RWPE1 (cell line): Measurements from ENCODE around the gene PARP3.
A peak's percentile ranks its signal among the peaks of the same experiment; 100 is the strongest.
"Not testable (repeated sequence)": the region's sequence is repeated elsewhere in the genome, so short reads cannot be mapped to it uniquely, and the experiment has no call there.

ENCODE experiments used
- CTCF ChIA-PET: fragments of 350-600 bp; sonication (Branson Sonifier 250); formaldehyde crosslinking; extraction: SDS; loops from one replicate; lab custom pipeline; 2021; lab: Yijun Ruan, JAX
- POLR2A ChIA-PET: fragments of 400-600 bp; formaldehyde crosslinking; extraction: SDS; loops from one replicate; lab custom pipeline; 2020; ENCODE audit warnings: antibody characterized with exemption; ENCODE audit not compliant: low non-redundant PET; lab: Yijun Ruan, JAX
- DNase-seq: peaks from one replicate; pipeline ENCODE4 v3.0.0; 2012; ENCODE audit warnings: low spot score
- H3K27ac ChIP-seq: fragments of 450-650 bp; 2 replicates; pipeline ENCODE4 v1.5.1; 2017
- TF ChIP-seq, protein P1 (sequence below): fragments of 450-650 bp; conservative IDR thresholded peaks from 2 replicates; pipeline ENCODE4 v1.5.1; 2017; ENCODE audit warnings: low read depth, mild to moderate bottlenecking

Gene PARP3

GRCh38 chr3:51987568-51987967 lies 45.4 kb downstream of the PARP3 start:
- DNase-seq = no peak
- H3K27ac ChIP-seq = peak overlapping the region; percentile 98
- ChIA-PET CTCF (no interaction called here), POLR2A (no interaction called here)
- TF ChIP-seq, protein P1, sequence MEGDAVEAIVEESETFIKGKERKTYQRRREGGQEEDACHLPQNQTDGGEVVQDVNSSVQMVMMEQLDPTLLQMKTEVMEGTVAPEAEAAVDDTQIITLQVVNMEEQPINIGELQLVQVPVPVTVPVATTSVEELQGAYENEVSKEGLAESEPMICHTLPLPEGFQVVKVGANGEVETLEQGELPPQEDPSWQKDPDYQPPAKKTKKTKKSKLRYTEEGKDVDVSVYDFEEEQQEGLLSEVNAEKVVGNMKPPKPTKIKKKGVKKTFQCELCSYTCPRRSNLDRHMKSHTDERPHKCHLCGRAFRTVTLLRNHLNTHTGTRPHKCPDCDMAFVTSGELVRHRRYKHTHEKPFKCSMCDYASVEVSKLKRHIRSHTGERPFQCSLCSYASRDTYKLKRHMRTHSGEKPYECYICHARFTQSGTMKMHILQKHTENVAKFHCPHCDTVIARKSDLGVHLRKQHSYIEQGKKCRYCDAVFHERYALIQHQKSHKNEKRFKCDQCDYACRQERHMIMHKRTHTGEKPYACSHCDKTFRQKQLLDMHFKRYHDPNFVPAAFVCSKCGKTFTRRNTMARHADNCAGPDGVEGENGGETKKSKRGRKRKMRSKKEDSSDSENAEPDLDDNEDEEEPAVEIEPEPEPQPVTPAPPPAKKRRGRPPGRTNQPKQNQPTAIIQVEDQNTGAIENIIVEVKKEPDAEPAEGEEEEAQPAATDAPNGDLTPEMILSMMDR = no peak

GRCh38 chr3:51988286-51989146 lies 46.4 kb downstream of the PARP3 start:
- CTCF ChIA-PET = no interaction called here
- TF ChIP-seq, protein P1 = no peak
- H3K27ac ChIP-seq = peak overlapping the region; percentile 98
- DNase-seq = no peak
- POLR2A ChIA-PET = no interaction called here

- DNase-seq, POLR2A ChIA-PET: not testable (repeated sequence)
- CTCF ChIA-PET = interaction anchor here (0.6 kb wide), 1 partner anchor 25 kb away, joined by 3 read pairs; no protein-coding TSS in a partner anchor
- peak overlapping the region; percentile 98 for H3K27ac ChIP-seq
Measured at GRCh38 chr3:51990501-51990971, 48.4 kb downstream of the PARP3 start.

DNA sequence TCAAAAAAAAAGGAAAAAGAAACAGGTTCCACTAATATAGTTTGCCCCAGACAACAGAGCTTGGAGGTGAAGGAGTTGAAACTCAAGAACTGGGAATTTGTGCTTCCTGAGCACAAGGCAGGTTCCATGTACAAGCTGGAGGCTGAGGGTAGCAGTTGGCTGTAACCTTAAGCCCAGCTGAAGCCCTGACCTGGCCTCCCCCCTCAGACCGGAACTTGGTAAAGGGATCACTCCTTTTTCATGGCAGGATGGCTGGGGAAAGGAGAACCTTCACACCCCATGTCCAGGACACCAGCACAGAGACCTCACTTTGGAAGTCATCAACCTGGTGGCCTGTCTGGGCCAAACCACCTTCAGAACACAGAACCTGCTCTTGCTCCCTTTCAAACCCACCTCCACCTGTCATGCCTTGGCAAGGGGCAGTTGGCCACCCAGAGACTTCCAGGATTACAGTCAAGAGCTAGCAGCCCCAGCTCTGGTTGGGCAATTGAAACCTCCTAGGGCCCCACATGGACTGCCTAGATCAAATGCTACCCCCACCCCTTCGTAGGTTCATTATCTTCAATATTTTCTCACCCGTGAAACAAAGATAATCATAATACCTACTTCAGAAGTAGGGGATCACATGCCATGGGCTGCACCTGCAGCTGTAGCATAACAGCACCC lies 50.0 kb downstream of the PARP3 start:
- H3K27ac ChIP-seq = peak overlapping the region; percentile 98
- CTCF ChIA-PET = interaction anchor here (0.6 kb wide), 1 partner anchor 64 kb away, joined by 3 read pairs; no protein-coding TSS in a partner anchor
- DNase-seq = no peak
- TF ChIP-seq, protein P1 = no peak
- POLR2A ChIA-PET = interaction anchor here (0.7 to 1.3 kb wide), 2 partner anchors 9 to 57 kb away, joined by 3 to 5 read pairs; partner anchors contain the start of gene ACY1

DNA sequence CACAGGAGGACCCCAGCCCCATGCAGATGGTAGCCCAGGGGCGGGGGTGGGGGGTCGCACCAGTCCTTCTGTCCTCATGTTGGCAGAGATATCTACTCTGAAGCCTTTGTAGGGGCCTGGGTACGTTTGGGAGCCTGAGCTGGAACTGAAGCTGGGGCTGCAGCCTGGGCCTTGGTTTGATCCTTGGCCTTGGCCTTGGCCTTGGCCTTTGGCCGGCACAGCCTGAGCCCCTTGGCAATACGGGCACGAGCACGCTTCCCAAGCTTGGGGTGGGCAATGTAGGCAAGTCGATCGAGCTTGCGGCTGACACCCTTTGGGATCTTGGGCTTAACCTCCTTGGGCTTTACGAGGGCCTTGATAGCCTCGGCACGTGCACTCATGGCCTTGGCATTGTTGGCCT lies 51.5 kb downstream of the PARP3 start:
- H3K27ac ChIP-seq = peak overlapping the region; percentile 98
- CTCF ChIA-PET, DNase-seq, POLR2A ChIA-PET: not testable (repeated sequence)

- POLR2A ChIA-PET = no interaction called here
- CTCF ChIA-PET = no interaction called here
- TF ChIP-seq, protein P1 = no peak
- no peak for DNase-seq
- peak overlapping the region; percentile 98 for H3K27ac ChIP-seq
Measured at GRCh38 chr3:51994530-51994929, 52.4 kb downstream of the PARP3 start.

DNA sequence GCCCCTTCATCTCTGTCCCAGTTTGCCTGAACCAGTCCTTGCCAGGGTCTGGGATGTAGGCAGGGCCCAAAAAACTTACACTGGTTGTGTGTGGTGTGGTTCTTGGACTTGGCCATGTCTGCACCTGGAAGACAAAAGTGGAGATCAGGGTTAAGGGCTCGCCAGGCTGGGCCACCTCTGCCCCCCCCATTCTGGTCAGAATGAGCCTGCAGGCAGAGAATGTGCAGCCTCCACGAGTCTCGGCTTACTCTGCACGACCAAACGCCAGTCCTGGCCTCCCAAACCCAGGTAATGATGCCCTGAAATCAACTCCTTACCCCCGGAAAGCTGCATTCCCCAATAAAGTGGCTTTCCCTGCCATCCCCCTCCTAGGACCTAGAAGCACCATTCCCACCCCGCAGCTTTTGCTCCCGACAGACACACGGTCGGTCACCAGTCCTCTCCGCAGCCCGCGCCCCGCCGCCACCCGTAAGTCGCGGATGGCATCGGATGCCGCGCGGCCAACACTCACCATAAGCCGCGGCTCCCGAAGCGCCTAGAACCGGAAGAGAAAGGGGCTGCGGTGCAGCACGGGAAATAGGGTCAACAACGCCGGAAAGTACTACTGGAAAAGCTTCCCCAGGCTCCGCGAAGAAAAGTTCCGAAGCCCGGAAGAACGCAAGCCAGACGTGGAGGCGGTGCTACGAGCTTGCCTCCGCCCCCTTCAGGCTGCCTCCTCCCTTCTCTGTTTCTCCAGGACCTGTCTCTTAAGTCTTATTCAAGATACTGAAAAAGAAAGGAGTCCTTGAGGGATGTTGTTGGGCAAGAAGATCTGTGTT lies 53.4 kb downstream of the PARP3 start, which contains the start of gene RPL29:
RPL29 (minus strand) TSS at position 550 of the 818 bp plus-strand sequence; CDS start at position 116, 434 bp downstream.
- peak within 1 kb of the TSS; percentile 98 for H3K27ac ChIP-seq
- ChIA-PET CTCF (interaction anchor here (0.6 kb wide), 1 partner anchor 344 kb away, joined by 3 read pairs; no protein-coding TSS in a partner anchor), POLR2A (interaction anchor here (0.5 to 0.9 kb wide), 3 partner anchors 10 to 153 kb away, joined by 3 to 4 read pairs (median 3); no protein-coding TSS in a partner anchor)
- TF ChIP-seq, protein P1 = no peak
- peak; percentile 78 for DNase-seq
